Measurements from ENCODE around the gene WDFY2. TPM values are rescaled to one million over a fixed set of nuclear protein-coding genes. Genes with fewer than 3 reads are reported as not detected.
A peak's percentile ranks its signal among the peaks of the same experiment; 100 is the strongest.

The WDFY2 gene
- polyA plus RNA-seq, 10 donors: 4.6 to 14.7 (median 7.7) TPM

DNA sequence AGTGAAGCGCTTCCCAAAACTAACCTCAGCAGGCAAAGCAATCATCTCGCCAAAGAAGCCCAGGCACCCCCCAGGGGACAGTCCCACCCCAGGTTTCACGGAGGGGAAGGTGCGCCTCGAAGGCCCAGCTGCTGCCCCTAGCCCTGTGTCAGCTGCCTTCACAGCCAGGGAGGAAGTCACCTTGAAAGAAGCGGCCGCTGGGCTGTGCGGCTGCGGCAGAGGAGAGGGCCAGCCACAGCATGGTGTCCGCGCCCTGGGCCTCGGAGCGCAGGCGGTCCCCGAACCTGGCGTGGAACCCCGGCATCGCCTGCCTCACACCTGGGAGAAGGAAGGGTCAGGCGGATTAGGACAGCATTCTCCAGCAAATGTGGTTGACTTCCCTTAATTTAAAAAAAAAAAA is 184.7 kb downstream of the WDFY2 start:
- DNase-seq: no peak

- DNase-seq: no peak
These were observed 185.3 kb downstream of the WDFY2 start for GRCh38 chr13:51769455-51770127.

DNA sequence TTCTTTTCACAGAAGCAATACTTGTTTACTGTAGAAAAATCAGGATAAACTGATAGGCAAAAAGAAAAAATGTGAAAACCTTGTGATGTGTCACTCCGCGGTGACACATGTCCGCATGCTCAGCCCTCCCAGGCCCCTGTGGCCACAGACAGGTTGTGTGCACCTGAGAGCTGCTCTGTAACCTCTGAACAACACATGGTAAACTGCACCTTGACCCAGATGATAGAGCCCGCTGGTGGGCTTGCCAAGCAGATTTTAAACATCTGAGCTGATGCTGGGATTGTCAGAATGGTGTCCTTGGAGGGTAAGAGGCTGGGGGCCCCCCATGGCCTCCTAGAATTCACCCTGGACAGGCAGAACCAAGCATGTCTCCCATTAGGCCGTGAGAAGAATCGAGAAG is 185.9 kb downstream of the WDFY2 start:
- no peak for DNase-seq

DNA sequence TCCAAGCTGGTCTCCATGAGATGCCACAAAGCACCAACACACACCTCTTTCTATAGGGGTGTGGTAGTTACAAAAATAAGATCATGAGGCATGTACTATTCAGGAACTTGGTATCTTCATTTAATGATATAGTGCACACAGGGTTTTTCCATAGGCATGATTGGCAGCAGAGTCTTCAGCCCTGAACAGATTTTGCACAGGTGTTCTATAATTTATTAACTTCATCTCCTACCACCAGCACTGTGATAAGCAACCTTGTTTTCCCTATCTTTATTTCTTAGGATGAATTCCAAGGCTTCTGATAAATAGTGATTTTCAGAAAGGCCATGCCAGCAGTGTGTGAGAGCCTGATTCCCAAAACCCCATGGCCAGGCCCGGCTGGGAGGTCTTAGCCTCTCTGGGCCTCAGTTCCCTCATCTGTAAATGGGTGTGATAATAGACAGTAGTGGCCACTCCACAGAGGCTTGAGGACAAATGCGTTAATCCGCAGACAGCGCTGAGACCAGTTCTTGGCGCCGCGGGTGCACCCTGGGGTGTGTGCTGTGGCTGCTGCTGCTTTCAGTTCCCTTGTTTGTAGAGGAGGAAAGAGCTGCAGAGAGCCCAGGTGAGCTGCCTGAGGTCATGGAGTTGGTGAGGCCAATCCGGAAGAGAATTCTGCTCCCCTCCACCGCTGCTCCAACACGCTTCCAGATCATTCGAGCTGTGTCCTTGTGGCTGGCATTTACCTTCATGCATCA is 186.6 kb downstream of the WDFY2 start:
- DNase-seq: no peak

- no peak for DNase-seq
These were observed 187.3 kb downstream of the WDFY2 start for GRCh38 chr13:51771418-51772104.

- DNase-seq: no peak
These were observed 187.8 kb downstream of the WDFY2 start for GRCh38 chr13:51772105-51772455.

- DNase-seq: no peak
These were observed 188.5 kb downstream of the WDFY2 start for GRCh38 chr13:51772781-51773180.

DNA sequence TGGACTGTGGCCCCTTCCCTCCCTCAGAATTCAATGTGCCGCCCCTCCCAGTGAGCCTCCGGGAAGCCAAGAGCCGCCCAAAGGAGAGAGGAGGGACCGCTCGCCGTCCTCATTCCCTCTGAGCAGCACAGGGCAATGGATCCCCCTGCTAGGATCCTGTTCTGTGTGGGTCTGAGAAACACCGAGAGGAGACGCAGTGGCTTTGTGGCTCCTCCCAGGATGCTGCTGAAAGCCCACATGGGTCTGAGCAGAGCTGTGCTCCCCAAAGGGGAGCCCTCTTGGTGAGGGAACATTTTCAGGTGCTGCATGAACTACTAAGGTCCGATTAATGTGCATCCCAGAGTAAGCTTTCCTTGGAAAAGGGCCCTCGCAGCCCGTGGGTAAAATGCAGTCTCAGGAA is 189.3 kb downstream of the WDFY2 start:
- DNase-seq: no peak

DNA sequence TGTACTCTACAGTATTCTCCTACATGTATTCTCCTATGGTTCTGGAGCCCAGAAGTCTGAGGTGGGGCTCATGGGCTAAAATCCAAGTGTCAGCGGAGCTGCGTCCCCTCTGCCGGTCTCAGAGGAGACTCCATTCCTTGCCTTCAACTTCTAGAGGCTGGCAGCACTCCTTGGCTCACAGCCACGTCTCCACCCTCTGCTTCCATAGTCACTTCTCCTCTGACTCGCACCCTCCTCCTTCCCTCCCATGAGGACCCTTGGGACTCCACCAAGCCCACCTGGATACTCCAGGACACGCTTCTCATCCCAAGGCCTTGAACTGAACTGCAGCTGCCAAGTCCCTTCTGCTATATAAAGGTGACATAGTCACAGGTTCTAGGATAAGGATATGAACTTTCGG is 191.9 kb downstream of the WDFY2 start:
- DNase-seq: no peak

- DNase-seq: no peak
These were observed 193.7 kb downstream of the WDFY2 start for GRCh38 chr13:51777921-51778320.

- no peak for DNase-seq
These were observed 194.1 kb downstream of the WDFY2 start for GRCh38 chr13:51778392-51778791.

DNA sequence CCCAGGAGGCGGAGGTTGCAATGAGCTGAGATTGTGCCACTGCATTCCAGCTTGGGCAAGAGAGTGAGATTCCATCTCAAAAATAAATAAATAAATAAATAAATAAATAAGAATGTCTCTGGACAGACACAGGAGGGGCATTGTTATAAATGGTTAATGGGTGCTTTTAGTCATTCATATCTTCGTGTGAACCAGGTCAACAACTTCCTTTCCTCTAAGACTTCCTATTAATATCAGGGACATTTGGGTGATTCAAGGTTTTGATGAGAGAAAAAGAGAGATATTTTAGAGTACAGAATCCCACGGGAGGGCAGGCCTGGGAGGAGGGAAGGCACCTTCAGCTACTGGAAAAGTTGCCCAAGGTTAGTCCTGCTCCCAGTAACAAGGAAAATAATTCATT is 195.8 kb downstream of the WDFY2 start:
- no peak for DNase-seq

- no peak for DNase-seq
These were observed 197.2 kb downstream of the WDFY2 start for GRCh38 chr13:51781246-51782022.

- no peak for DNase-seq
These were observed 197.9 kb downstream of the WDFY2 start for GRCh38 chr13:51782026-51782710.

DNA sequence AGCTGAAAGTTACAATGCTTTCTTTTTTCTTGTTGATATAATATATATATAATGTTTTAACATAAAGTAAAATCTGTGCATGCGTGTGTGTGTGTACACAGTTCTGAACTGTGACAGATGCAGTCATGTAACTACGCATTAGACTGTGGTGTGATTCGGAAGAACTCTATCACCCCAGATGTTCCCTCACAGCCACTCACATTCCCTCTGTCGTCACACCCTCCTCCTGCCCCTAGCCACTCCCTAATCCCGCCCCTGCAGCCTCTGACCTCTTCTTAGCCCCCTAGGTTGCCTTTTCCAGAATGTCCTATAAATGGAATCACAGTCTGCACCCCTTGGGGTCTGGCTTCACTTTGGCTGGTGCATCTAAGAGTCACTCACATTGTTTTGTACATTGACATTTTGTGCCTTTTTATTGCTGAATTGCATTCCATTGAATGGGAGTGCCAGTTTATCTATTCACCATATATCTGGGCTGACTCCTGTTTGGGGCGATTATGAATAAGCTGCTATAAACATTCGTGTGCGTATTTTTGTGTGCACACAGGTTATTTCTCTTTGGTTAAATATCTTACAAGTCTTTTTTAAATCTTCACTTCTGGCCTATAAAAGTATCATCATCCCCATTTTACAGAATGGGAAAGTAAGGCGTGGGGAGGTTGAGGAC is 199.3 kb downstream of the WDFY2 start:
- DNase-seq: no peak

- DNase-seq: no peak
These were observed 199.8 kb downstream of the WDFY2 start for GRCh38 chr13:51784097-51784496.

- DNase-seq: peak in 2 of 3 donors; percentile 47 to 71
These were observed 201.6 kb downstream of the WDFY2 start for GRCh38 chr13:51785712-51786424.

DNA sequence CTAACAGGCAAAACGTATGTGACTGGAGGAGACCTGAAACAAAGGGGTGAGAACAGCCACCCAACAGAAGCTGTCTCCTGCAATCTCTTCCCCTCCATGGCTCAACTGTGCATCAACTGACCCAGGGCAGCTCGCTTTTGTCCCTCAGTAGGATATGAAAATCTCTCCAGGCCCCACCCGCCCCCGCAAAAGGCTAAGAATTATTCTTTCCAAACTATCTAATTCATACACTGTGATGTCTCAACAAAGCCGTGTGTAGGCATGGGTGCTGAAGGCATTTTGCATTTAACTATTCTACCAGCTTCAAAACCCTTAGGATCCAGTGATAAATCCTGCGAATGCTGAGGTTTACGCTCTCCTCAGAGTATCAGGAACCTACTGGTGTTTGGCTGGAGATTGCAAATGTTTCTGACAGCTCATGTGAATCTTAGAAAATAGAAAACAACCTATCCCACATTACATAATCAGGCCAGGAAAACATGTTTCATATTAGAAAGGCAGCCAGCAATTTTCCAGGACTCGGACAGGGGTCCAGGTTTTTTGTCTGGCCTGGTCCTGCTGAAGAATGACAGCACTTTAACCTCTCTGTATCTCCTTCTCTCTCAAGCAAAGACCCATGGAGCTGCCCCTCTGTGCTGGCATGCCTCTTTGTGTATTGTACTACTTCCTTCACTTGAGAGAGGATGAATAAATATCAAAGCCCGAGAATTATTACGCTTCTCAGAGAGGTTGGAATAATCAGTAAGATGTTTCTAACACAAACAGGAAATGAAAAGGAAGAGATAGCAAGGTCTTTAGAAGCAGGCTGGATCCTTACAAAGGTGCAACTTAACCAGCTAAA is 202.4 kb downstream of the WDFY2 start:
- DNase-seq: peak in 2 of 3 donors; percentile 58 to 80

- no peak for DNase-seq
These were observed 209.5 kb downstream of the WDFY2 start for GRCh38 chr13:51793570-51794271.

Measured in muscle of back (tissue), 11 donors.